WTC11 (cell line): ENCODE data around the gene ADAMTS12.

Experiments used
- CTCF ChIP-seq: fragments of 200-600 bp; IDR thresholded peaks from 2 replicates; pipeline ENCODE4 v1.8.0; 2022; ENCODE audit warnings: antibody characterized with exemption
- PREB ChIP-seq: sonication (generic); formaldehyde crosslinking; IDR thresholded peaks from 2 replicates; pipeline ENCODE4 v1.8.1; 2022; ENCODE audit warnings: mild to moderate bottlenecking, missing genetic modification reagents, moderate library complexity, borderline replicate concordance
- SMAD3 ChIP-seq: sonication (generic); formaldehyde crosslinking; IDR thresholded peaks from 2 replicates; pipeline ENCODE4 v1.8.0; 2022; ENCODE audit warnings: missing genetic modification reagents, mild to moderate bottlenecking, borderline replicate concordance

DNA sequence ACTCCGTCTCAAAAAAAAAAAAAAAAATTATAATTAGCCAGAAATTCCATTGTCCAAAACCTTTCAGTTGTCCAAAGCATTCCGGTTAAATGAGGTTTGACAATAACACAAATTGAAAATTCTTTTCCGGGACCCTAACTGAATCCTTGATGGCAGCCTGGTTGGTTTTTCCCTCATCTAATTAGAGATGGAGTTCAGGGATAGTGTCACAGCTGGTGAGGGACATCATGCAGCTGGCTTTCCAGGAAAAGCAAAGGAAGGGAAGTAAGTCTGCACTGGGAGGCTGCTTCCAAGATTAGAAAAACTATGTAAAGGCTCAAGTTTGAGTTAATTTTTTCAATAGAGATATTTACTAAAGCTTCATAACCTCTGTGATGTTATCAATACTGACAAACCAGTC, 195.4 kb downstream of the ADAMTS12 start:
- TF ChIP-seq SMAD3 (CRISPR knock-in tag) (no peak), CTCF (no peak), PREB (no peak)
